HG02973 (cell line): Measurements from ENCODE around the gene TAF1B.
"Not testable (repeated sequence)": the region's sequence is repeated elsewhere in the genome, so short reads cannot be mapped to it uniquely, and the experiment has no call there.

Experiments used
- ATAC-seq: cut with Tn5 transposase; IDR thresholded peaks from one replicate; pipeline ENCODE4 v1.9.1; 2021; ENCODE audit warnings: moderate library complexity; ENCODE audit not compliant: unreplicated experiment

The TAF1B gene

GRCh38 chr2:9830685-9831410, 12.4 kb upstream of the TAF1B start:
- no peak for ATAC-seq

DNA sequence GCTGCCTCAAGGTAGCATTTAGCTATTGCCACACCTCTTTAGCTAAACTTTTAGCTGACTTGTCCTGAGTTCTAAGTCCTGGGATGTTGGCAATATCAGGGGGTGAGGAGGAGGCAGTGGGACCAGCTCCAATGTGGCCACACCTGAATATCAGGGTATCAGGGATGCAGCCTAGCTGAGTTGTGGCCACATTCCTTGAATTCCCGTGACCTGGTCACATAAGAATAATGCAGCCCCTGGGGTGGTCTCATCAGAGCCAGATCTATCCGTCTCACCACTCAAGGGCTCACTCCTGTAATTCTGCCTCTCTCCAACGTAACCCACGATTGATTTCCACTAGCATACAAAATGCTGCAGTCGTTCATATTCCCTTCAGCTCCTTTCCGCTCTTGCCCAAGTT, 11.6 kb upstream of the TAF1B start:
- ATAC-seq = no peak

DNA sequence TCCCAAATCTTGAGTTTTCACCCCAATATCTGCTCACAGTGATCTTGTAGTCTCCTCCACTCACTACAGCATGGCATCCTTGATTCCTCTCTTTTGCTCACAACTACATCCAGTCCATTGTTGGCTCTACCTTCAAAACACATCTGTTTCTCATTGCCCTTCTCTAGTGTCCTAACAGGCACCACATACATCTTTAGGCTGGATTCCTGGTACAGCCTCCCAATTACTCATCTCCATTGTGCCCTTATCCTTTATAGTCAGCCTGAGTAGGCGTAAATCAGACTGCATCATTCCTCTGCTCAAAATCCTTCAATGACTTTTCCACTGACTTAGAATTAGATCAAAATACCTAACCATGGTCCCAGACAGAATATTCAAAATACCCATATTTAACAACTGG, 10.7 kb upstream of the TAF1B start:
- ATAC-seq = no peak

GRCh38 chr2:9835068-9835467, 8.2 kb upstream of the TAF1B start:
- not testable (repeated sequence) for ATAC-seq

DNA sequence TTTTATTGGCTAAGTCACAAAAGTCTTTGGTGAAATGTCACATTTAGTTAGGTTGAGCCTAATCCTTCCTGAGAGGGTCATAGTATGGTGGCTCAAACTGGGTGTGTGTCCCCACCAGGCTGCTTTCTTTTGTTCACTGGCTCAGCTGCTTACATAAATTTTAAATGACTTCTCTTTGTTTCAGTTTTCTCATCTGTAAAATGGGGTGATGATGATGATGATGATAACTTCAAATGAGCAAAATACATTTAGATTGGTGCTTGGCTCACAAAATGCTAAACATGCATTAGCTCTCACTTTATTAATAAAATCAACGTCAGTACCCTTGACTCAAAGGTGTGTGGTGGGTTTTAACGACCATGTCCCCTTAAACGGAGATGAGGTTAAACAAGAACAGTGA, 7.2 kb upstream of the TAF1B start:
- no peak for ATAC-seq

GRCh38 chr2:9836517-9836916, 6.8 kb upstream of the TAF1B start:
- no peak for ATAC-seq

DNA sequence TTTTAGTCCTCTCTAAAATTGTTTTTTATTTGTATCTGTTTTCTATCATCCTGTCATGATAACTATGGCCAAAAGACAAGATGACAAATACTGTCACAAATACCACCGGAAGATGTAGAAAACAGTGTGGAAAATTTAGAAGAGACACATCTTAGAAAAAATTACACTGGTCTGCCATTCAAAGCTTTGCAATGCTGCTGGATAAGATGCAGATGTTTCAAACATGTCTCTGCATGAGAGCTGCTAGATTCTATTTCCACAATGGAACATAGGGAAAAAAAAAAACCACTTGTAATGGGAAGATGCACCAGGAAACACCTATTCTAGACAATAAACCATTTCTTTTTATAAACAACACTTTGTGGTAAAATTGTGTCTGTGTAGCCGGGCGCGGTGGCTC, 5.8 kb upstream of the TAF1B start:
- no peak for ATAC-seq

DNA sequence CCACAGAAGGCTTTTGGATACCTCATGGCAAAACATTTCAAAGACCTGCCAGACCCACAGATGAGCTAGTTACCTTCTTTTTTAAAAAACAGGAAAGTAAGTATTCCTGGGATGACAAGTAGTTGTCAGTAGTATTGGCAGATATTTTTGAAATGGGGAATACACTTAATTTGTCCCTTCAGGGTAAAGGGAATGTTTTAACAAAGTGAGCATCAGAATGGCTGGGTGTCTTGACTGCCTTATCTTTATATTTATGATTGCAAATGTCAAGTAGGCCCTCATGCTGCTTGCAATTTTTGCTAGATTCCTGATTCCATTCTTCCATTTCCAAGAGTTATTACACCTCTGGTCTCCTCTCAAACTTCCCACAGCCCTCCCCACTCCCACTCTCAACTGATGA, 4.9 kb upstream of the TAF1B start:
- ATAC-seq = no peak

DNA sequence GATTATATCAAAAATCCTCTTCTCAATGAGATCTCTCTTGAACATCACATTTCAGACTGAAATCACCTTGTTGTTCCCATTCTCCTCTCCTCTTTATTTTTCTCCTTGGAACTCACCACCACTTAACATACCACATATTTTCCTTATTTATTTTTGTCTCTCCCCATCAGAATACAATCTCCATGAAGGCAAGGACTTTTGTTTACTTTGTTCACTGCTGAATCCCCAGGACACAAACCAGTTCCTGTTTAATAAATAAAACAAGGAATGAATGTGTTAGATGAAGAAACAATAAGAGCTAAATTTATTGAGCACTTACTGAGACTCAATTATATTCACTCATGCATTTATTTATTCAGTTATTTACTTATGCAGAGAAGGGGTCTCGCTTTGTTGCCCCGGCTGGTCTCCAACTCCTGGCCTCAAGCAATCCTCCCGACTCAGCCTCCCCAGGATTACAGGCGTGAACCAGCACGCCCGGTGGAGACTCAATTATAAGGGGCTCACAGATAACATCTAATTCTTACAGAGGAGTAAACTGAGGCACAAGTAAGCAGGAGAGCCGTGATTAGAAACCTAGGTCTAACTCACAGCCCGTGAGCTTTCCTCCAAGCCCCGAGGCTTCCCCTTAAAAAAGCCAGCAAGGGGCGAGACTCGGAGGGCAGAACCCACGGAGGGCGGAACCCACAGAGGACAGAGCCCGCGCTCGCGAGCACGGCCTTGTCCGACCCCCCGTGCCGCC, 616 bp upstream of the TAF1B start:
- ATAC-seq = no peak

DNA sequence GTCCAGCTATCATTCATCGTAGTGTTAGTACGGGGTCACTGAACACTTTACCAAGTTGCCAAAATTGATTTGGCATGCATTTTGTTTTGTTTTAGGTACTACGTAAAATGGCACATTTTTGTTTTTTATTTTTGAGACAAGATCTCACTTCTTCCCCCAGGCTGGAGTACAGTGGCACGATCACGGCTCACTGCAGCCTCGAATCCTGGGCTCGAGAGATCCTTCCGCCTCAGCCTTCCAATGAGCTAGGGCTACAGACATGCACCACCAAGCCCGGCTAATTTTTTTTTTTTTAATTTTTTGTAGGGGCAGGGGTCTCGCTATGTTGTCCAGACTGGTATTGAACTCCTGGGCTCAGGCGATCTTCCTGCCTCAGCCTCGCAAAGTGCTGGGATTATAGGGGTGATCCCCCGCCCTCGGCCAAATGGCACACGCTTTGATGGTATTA, 786 bp downstream of the TAF1B start:
- no peak for ATAC-seq

DNA sequence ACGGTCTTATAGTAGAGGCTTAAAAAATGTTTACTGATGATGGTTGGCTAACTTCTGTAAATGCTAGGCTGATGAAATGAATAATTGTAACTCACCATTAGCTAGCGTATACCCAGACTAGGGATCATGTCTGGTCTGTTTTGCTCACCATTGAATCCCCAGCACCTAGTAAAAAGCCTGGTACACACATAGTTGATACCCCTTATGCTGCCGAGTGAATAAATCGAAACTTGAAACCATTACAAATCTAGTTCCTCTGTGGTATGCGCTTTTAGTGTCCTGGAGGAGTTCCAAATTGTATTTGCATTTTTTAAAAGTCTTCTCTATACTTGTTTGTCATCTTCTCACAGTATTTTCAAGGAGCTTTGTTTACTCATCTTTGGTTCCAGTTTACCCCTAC, 1.3 kb downstream of the TAF1B start:
- no peak for ATAC-seq

GRCh38 chr2:9846554-9846953, 3.3 kb downstream of the TAF1B start:
- no peak for ATAC-seq

DNA sequence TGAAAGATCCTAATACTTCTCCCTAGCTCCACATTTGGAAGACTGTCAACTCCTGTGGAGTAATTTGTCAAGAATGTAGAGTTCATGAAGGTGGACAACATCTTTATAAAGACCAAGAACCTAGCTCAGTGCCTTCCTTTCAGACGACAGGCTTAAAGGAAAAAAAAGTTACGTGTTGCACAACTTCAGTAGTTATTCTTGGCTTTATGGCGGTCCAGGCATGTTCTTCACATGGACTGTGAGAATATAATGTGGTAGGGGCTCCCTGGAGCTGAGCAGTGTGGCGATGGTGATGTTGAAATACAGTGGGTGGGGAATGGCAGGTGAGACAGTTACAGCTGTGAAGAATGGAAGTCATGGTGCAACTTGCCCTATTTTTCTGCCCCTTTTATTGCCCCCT, 3.9 kb downstream of the TAF1B start:
- ATAC-seq = no peak

- ATAC-seq = no peak
Measured at GRCh38 chr2:9852881-9853280, 9.6 kb downstream of the TAF1B start.

GRCh38 chr2:9857814-9858729, 14.8 kb downstream of the TAF1B start:
- no peak for ATAC-seq

- no peak for ATAC-seq
Measured at GRCh38 chr2:9858730-9859068, 15.4 kb downstream of the TAF1B start.

DNA sequence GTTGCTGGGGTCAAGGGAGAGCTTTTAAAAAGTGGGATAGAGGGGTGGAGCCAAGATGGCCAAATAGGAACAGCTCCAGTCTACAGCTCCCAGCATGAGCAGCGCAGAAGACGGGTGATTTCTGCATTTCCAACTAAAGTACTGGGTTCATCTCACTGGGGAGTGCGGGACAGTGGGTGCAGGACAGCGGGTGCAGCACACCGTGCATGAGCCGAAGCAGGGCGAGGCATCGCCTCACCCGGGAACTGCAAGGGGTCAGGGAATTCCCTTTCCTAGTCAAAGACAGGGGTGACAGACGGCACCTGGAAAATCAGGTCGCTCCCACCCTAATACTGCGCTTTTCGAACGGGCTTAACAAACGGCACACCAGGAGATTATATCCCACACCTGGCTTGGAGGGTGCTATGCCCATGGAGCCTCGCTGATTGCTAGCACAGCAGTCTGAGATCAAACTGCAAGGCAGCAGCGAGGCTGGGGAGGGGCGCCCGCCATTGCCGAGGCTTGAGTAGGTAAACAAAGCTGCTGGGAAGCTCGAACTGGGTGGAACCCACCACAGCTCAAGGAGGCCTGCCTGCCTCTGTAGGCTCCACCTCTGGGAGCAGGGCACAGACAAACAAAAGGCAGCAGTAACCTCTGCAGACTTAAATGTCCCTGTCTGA, 17.8 kb downstream of the TAF1B start:
- not testable (repeated sequence) for ATAC-seq

- no peak for ATAC-seq
Measured at GRCh38 chr2:9867881-9868280, 24.6 kb downstream of the TAF1B start.

DNA sequence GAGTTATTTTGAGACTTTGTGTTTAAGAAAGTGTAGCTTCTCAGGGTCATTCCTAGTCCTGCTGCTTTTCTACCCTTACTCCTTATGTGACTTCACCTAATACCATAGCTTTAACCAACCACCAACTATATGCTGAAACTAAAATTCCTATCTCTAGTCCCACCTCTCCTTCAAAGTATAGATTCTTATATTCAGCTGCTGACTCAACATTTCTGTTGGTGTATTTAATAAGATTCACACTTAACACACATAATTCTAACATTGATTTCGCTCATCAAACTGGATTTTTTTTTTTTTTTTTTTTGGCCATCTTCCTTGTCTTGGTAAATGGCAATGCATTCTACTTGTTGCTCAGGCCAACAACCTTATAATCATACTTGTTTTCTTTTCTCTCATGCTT, 30.1 kb downstream of the TAF1B start:
- no peak for ATAC-seq

GRCh38 chr2:9877026-9877425, 33.8 kb downstream of the TAF1B start:
- no peak for ATAC-seq

DNA sequence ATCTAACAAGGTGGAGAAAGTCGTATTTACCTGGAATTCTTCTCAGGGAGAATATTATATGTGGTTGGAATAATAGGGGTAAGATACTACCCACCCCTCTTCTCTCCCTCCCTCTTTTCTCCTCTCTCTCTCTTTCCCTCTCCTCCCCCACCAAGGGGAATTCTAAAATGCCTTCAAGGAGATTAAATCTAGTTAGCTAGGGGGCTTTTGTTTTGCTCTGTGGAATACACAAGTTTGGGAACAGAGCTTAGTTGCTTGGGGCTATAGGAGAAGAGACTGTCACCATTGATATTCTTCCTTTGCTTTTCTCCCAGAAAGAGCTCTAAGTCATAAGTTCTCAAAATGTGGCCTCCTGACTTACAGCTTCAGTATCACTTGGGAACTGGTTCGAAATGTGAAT, 34.5 kb downstream of the TAF1B start:
- no peak for ATAC-seq
